Medulla oblongata (tissue), 1 donor: ENCODE data around the gene CLDN34.

ENCODE experiments used
- DNase-seq: peaks from one replicate; pipeline ENCODE4 v3.0.0-alpha.2; 2015; ENCODE audit errors: extremely low spot score

The CLDN34 gene

GRCh38 chrX:10015723-10016518 is 48.8 kb downstream of the CLDN34 start:
- DNase-seq, result peak; percentile 6

GRCh38 chrX:10016519-10017132 is 49.5 kb downstream of the CLDN34 start:
- DNase-seq, result peak; percentile 7

- DNase-seq, result no peak
Observed at GRCh38 chrX:10017872-10018271, 50.7 kb downstream of the CLDN34 start.
